ENCODE measurements around the gene PLPPR1. TPM values are rescaled to one million over a fixed set of nuclear protein-coding genes. Genes with fewer than 3 reads are reported as not detected.

The PLPPR1 gene
- total RNA-seq, 1 experiment from 2014 or later = not detected

DNA sequence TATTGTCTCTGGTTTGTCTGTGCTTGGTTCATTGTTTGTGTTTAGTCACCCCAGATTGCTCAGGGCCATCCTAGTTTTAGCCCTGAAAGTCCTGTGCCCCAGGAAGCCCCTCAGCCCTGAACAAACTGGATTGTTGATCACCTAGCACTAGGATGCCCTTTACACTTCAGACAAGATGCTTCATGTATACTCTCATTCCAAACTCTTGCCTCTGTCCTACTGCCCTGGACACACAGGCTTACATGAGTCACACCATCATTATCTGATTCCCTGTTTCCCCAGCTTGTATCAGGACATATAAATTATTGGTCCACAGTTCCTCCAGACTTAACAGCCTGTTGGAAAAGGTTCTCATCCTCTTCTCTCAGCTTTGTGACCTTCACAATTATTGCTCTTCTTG lies 236.2 kb downstream of the PLPPR1 start:
- DNase-seq (ENCODE audit: low read depth, low spot score) (no peak), ATAC-seq (no peak)
- Histone ChIP-seq H3K27me3 (ENCODE audit: insufficient read depth, low read length) (peaks cover 9% of the 10 kb centered on the region), H3K4me2 (ENCODE audit: low read length) (no peak overlapping the region), H3K27ac (ENCODE audit: low read depth, low read length) (no peak overlapping the region), H3K4me1 (ENCODE audit: control insufficient read depth in 1 of 2, insufficient read depth in 2 of 2, low read length in 2 of 2) (no peaks in the 10 kb centered on the region), H3K36me3 (ENCODE audit: control insufficient read depth in 1 of 2, insufficient read depth in 2 of 2, low read length in 2 of 2) (no peaks in the 10 kb centered on the region), H3K4me3 (replicated peaks in 1 of 2; ENCODE audit: low read depth in 1 of 2, low read length in 2 of 2) (no peak overlapping the region), H4K20me1 (ENCODE audit: insufficient read depth) (no peaks in the 10 kb centered on the region), H3K9me2 (ENCODE audit: insufficient read depth) (no peaks in the 10 kb centered on the region), H2AFZ (ENCODE audit: low read depth, low read length, poor library complexity, severe bottlenecking) (no peak overlapping the region), H3K9ac (ENCODE audit: low read length) (no peak overlapping the region), H3K79me2 (ENCODE audit: insufficient read depth, low read length) (no peaks in the 10 kb centered on the region), H3K9me3 (ENCODE audit: control insufficient read depth in 1 of 2, insufficient read depth in 1 of 2, low read depth in 1 of 2, low read length in 2 of 2) (no peaks in the 10 kb centered on the region)
- no TSS peak for BruUV-seq (replicated peaks)
- TF ChIP-seq FOSL1 (IDR thresholded peaks at IDR 0.05; ENCODE audit: low read depth) (no peak), EZH2 (IDR thresholded peaks at IDR 0.05) (no peak), SRF (IDR thresholded peaks at IDR 0.05; ENCODE audit: low read depth) (no peak), TCF7L2 (IDR thresholded peaks at IDR 0.05; ENCODE audit: borderline replicate concordance, extremely low read depth, insufficient read depth, insufficient read length) (no peak), ZFX (IDR thresholded peaks at IDR 0.05) (no peak), ELF1 (IDR thresholded peaks at IDR 0.05; ENCODE audit: borderline replicate concordance, low read depth) (no peak), SIN3A (IDR thresholded peaks at IDR 0.05; ENCODE audit: low read depth) (no peak)
- TF ChIP-seq, protein P1, sequence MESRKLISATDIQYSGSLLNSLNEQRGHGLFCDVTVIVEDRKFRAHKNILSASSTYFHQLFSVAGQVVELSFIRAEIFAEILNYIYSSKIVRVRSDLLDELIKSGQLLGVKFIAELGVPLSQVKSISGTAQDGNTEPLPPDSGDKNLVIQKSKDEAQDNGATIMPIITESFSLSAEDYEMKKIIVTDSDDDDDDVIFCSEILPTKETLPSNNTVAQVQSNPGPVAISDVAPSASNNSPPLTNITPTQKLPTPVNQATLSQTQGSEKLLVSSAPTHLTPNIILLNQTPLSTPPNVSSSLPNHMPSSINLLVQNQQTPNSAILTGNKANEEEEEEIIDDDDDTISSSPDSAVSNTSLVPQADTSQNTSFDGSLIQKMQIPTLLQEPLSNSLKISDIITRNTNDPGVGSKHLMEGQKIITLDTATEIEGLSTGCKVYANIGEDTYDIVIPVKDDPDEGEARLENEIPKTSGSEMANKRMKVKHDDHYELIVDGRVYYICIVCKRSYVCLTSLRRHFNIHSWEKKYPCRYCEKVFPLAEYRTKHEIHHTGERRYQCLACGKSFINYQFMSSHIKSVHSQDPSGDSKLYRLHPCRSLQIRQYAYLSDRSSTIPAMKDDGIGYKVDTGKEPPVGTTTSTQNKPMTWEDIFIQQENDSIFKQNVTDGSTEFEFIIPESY (IDR thresholded peaks at IDR 0.05; ENCODE audit: extremely low read depth, insufficient replicate concordance, low read length) = no peak
- ChIA-PET CTCF (no interaction called here), POLR2A (no interaction called here), RAD21 (ENCODE audit: low non-redundant PET in 1 of 2, low total read pairs in 2 of 2, uncharacterized antibody in 2 of 2, unreplicated experiment in 2 of 2) (no interaction called here)
- intact Hi-C loops (cut with micrococcal nuclease) = no loop called here

DNA sequence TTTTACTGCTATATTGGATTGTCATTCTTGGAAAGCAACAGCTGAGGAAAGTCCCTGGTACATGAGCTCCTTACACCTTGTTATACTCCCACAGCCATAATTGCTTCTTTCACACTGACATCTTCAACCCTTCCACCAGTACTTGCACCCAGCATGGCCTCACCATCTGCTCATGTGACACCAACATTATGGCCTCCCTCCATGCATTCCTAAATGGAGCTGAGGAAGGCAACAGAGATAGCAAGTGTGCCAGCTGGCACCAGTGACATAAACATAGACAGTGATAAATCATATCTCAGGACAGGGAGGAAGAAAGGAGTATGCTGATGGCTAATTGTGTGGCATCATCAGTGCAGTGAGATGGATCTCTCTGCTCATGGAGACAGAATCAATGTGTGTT lies 236.7 kb downstream of the PLPPR1 start:
- Histone ChIP-seq H3K9ac (ENCODE audit: low read length) (no peak overlapping the region), H4K20me1 (ENCODE audit: insufficient read depth) (no peaks in the 10 kb centered on the region), H3K27me3 (ENCODE audit: insufficient read depth, low read length) (peaks cover 14% of the 10 kb centered on the region), H3K4me2 (ENCODE audit: low read length) (no peak overlapping the region), H3K4me3 (replicated peaks in 1 of 2; ENCODE audit: low read depth in 1 of 2, low read length in 2 of 2) (no peak overlapping the region), H3K36me3 (ENCODE audit: control insufficient read depth in 1 of 2, insufficient read depth in 2 of 2, low read length in 2 of 2) (no peaks in the 10 kb centered on the region), H3K27ac (ENCODE audit: low read depth, low read length) (no peak overlapping the region), H3K9me3 (ENCODE audit: control insufficient read depth in 1 of 2, insufficient read depth in 1 of 2, low read depth in 1 of 2, low read length in 2 of 2) (no peaks in the 10 kb centered on the region), H3K9me2 (ENCODE audit: insufficient read depth) (no peaks in the 10 kb centered on the region), H2AFZ (ENCODE audit: low read depth, low read length, poor library complexity, severe bottlenecking) (no peak overlapping the region), H3K79me2 (ENCODE audit: insufficient read depth, low read length) (no peaks in the 10 kb centered on the region), H3K4me1 (ENCODE audit: control insufficient read depth in 1 of 2, insufficient read depth in 2 of 2, low read length in 2 of 2) (no peaks in the 10 kb centered on the region)
- BruUV-seq (replicated peaks) = no TSS peak
- ATAC-seq = no peak
- RAD21 ChIA-PET (ENCODE audit: low non-redundant PET in 1 of 2, low total read pairs in 2 of 2, uncharacterized antibody in 2 of 2, unreplicated experiment in 2 of 2) = no interaction called here
- POLR2A ChIA-PET = no interaction called here
- CTCF ChIA-PET = no interaction called here
- DNase-seq (ENCODE audit: low read depth, low spot score) = no peak
- intact Hi-C loops (cut with micrococcal nuclease) = no loop called here
- TF ChIP-seq ELF1 (IDR thresholded peaks at IDR 0.05; ENCODE audit: borderline replicate concordance, low read depth) (no peak), EZH2 (IDR thresholded peaks at IDR 0.05) (no peak)
